HG03575 (cell line): Measurements from ENCODE around the gene ELP1.
"Not testable (repeated sequence)": the region's sequence is repeated elsewhere in the genome, so short reads cannot be mapped to it uniquely, and the experiment has no call there.

ENCODE experiments used
- ATAC-seq: cut with Tn5 transposase; IDR thresholded peaks from one replicate; pipeline ENCODE4 v1.9.1; 2021; ENCODE audit not compliant: unreplicated experiment, insufficient number of reproducible peaks, low FRiP score; ENCODE audit errors: extremely low read depth

Gene ELP1

DNA sequence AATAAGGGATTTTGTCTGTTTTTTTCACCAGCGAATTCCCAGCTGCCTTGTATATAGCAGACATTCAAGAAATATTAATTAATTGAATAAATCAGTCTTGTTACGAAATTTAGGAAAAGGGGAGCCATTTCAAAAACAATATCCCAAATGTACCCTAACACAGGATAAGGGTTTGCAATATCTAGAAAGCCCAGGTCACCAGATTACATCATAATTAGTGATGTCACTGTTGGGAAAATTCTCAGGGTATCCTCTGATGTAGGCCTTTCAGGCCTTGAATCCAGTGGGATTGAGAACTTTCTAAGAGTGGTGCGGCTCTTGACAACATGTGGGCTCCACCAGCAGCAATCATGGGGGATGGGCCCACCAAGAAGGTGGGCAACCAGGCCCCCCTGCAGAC is 71.9 kb downstream of the ELP1 start, which contains the start of gene ACTL7A:
Gene ACTL7A (plus strand): TSS at position 270 of the 400 bp plus-strand sequence. CDS start 57 bp downstream, at position 327.
- no peak for ATAC-seq

DNA sequence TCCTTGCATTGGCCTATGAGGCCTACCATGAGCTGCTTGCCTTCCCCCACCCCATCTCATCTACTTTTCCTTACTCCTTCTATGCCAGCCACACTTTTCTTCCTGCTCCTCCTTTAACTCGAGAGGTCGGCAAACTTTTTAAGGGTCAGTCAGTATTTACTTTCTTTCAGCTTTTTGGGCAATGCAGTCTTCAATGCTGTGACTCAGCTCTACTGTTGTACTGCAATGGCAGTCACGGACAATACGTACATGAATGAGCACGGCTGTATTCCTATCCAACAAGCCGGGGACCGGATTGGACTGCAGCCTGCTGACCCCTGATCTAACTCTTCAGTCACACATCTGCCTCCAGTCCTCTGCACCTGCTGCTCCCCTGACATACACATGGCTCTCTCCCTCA is 72.5 kb downstream of the ELP1 start:
- ATAC-seq: no peak

DNA sequence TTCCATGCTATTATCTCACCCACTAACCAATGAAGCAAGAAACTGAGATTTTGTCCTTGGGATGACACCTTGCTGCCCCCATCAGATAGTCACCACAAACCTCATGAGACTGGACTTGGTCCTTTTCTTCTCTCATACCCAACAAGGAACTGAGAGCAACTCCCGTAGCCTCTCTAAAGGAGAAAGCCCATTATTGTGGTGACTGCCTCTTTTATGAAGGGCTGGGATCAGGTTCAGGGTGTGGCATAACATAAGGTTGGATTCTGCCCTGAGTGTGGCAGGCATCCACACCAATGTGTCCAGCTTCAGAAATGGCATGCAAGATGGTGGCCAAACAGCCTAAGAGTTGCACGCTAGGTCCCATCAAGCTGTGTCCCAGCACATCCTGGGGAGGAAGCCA is 73.2 kb downstream of the ELP1 start:
- ATAC-seq: no peak

DNA sequence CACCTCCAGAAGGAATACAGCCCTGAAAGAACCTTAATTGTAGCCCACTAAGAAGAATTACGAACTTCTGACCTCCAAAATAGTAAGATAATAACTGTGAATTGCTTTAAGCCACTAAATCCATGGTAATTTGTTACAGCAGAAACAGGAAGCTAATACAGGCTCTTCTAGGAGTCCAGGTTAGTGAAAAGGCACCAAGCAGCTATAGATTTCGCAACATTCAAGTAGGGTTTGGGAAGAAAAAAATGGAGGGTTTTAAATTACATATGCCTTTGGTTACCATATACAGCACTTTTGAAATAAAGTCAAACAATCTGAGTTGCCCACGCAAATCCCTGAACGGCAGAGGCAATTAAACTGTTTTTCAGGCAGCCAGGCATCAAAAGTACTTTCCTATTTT is 73.6 kb downstream of the ELP1 start:
- ATAC-seq: no peak

DNA sequence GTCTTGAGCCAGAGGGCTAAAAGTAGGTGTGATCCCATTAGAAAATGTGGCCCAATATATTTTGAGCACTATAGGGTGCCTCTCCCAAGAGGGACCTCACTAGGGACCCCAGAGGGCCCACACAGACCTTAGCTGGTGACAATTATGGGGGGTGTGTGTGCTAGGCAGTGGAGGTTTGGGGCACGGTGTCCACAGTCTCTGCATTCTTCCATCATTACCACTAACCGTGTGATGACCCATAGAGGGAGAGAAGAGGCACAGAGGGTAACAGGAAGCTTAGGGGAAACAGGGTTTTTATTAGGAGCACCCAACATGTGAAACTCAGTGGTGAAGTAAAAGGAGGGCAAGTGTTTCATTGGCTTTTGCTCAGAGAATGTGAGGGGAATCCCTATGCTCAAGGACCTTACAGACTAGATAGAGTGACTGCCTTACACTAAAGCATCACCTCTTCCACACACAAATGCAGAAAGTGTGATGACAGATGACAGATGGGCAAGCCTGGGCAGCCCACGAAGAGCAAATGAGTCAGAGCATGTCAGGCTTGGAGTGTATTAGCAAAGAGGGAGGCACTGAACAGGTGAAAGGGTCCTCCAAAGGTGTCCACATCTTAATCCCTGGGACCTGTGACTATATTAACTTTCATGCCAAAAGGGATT is 74.3 kb downstream of the ELP1 start:
- ATAC-seq: peak; percentile 55

DNA sequence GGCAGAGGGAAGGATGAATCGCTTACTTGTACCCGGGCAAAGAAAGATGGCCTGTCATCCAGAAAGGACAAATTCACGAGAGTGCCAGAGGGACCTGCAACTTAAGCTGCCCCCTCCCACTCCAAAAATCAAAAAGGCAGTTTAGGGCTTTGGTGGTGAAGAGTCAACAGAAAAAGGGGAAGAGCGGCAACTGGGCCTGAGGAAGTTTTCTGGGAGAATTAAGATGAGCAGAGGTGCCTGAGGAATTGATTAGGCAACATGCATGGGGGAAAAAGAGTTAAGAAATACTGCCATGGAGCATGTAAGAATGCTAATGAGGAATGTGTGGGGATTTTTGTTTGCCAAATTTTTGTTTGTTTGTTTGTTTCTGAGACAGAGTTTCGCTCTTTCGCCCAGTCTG is 76.4 kb downstream of the ELP1 start:
- ATAC-seq: no peak

DNA sequence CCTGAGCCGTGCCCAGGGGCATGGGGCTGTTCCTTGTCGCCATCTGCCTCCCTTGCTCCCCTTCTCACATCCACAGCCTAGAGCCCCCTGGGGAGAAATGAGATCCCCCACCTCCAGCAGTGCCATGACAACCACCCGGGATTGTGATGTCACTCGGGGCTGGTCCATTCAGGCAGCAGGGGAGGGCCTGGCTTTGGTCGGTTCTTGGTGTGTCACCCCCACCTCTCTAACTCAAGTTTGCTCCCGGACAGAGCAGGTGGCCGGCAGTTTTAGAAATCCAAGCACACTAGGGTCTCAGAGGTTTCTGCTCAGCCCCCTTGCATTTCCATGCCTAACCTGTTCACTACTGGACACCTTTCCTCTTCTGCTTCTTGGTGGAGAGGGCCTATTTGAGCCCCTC is 78.0 kb downstream of the ELP1 start, which contains the start of gene ACTL7B:
Gene ACTL7B (minus strand): TSS at position 99 of the 400 bp plus-strand sequence. CDS start 56 bp downstream, at position 43.
- ATAC-seq: no peak

DNA sequence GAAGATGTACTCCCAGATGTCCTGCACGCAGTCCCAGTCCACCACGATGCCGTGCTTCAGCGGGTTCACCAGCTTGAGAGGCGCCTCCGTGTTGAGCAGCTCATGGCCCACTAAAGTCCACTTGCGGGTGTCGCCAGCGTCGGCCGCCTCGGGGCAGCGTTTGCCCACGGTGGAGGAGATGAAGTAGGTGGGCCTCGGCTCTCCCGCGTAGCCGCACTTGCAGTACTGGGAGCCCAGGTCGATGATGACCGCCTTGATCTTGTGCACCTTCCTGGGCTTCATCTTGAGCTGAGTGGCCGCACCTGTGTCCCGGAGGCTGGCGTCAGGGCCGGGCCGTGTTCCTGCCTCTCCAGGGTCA is 78.4 kb downstream of the ELP1 start:
- ATAC-seq: no peak

DNA sequence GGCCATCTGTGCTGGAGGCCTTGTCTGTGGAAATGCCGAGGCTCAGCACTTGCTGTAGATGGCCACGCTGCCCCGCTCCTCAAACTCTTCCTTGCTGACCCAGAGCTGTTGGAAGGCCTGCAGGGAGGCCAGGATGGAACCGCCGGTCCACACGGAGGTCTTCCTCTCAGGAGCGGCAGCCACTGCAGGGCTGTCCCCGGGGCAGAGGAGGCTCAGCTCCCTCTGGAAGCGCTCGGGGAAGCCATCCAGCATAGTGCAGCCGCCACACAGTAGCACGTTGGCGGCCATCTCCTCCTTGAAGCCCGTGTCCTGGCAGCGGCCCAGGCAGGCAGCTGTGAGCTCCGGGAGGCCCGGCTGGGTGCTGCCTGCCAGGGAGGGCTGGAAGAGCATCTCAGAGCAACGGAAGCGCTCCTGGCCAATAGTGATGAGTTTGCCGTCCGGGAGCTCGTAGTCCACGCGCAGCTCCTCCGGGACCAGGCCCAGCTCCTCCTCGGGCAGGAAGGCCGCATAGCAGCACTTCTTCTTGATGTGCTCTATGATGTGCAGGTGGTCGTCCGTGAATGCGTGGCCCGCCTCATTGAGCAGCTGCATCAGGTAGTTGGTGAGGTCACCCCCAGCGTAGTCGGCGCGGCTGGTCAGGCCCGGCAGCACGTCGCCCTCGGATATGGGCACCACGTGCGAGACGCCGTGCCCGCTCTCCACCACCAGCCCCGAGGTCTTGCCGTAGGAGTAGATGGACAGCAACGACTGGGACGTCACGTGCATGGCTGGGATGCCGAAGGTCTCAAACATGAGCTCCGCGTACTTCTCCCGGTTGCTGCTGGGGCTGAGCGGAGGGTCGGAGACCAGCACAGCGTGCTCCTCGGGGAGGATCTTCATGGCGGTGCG is 79.0 kb downstream of the ELP1 start:
- ATAC-seq: no peak

DNA sequence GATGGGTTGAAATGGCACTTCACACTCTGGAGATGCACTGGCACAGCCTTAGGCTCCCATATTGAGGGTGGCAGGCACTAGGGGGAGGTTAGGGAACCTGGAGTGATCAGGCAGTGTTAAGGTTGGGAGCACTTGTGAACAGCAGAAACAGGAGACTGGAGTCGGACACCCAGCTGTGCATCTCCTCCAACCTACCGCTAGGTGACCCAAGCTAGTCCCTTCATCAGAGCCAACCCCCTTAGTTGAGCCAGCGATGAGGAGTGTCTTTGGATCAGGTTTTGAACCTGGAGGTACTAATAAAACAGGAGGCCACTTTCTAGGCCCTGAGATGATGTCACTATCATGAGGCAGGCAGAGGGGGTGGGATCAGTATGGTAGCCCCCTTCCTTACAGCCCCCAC is 79.8 kb downstream of the ELP1 start:
- ATAC-seq: no peak

DNA sequence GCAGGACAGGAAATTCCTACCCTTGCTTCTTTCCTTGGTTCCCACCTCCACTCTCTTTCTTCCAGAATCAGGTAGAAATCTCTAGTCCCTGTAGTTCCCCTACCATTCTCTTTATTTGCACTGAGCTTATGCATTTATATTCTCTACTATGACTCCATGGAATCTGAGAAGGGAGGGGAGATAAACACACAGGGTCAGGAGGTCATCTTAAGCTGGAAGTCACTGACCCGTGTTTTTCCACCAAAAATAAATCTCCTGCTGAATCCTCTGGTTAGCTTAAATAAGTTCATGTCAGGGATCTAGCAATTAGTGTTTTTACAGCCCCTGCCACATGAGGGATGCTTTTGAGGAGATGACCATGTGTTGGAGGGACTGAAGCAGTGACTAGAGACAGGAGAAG is 81.8 kb downstream of the ELP1 start:
- no peak for ATAC-seq

DNA sequence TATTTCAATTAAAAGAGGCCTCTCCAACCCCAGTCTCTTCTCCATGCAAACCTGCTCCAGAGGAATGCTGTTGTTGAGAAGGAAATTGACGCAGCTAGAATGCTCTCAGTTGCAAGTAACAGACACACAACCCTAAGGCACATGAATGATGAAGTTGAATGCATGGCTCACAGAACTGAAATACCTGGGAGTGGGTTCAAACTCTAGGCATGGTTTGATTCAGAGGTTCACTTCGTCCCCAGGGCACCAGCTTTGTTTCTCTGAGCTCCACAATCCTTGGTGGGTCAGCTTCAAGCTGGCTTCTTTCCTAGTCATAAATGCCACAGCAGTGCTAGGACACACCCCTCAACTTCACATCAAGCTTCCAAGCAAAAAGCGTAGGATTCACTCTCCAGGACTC is 82.8 kb downstream of the ELP1 start:
- ATAC-seq: no peak

DNA sequence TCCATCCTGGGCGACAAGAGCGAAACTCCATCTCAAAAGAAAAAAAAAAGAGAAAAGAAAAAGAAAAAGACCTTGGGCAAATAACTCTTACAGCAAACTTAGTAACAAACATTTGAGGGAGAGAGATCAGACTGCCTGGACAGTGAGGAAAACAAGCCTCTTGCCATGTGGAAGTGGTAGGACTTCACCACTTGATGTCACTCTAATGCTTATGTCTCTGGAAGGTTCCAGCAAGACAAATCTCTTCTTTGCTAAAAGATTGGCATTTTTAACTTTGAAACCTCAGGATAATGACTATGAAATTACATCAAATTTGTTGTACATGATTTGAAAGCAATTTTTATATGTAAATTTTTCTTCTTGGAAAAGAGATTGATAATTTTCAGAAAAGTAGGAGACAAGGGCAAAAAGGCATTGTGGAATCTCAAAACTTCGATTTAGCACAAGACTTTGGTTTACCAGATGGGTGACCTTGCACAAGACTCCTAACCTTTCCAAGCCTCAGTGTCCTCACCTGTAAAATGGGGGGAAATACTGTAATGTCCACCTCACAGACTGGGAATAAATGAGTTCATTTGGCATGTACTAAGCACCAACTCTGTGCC is 83.5 kb downstream of the ELP1 start:
- ATAC-seq: no peak

DNA sequence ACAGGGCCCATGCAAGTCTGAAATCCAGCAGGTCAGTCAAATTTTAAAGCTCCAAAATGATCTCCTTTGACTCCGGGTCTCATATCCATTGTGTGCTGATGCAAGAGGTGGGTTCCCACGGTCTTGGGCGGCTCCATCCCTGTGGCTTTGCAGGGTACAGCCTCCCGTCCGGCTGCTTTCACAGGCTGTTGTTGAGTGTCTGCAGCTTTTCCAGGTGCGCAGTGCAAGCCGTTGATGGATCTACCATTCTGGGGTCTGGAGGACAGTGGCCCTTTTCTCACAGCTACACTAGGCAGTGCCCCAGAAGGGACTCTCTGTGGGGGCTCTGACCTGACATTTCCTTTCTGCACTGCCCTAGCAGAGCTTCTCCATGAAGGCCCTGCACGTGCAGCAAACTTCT is 85.6 kb downstream of the ELP1 start:
- ATAC-seq: not testable (repeated sequence)

DNA sequence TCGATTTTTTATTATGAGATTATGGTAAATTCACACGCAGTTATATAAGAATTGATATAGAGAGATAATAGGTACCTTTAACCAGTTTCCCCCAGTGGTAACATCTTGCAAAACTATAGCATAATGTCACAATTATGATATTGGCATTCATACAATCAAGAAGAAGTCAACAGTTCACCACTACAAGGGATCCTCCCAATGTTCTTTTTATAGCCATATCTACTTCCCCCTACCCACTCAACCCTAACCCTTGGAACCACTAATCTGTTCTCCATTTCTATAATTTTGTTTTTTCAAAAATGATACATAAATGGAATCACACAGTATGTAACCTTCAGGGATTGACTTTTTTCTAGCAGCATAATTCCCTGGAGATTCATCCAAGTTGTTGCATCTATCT is 88.0 kb downstream of the ELP1 start:
- no peak for ATAC-seq

DNA sequence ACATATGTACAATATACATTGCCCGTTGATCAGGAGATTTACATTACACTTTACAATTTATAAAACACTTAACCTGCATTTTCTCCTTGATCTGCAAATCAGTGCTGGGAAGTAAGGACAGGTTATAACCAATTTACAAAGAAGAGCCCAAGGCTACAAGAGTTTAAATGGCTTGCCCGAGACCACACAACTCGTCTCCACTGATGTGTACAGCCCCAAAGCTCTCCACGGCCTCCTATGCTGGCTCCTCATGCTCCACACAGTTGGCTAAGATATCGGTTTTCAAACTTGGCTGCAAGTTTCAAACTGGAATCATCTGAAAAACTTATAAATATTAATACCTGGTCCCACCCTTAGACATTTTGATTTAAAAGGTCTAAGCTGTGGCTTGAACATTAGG is 88.4 kb downstream of the ELP1 start:
- ATAC-seq: no peak

DNA sequence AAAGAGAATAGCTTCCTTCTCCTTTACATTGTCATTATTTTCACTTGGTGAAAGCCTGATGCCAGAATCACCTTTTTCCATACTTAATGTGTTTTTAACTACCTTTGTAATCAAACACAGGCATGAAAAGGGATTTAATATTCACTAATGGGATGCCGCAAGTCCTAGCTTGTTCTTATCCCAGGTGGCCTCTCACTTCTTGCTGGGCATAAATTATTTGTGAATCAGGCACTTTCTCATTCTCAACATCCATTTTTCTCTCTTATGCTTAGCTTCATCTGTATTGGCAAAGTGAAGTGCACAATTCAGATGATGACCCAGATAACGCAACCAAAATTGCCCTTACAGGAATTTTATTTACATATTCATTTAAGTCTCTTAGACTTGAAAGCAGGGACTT is 89.1 kb downstream of the ELP1 start:
- ATAC-seq: no peak

DNA sequence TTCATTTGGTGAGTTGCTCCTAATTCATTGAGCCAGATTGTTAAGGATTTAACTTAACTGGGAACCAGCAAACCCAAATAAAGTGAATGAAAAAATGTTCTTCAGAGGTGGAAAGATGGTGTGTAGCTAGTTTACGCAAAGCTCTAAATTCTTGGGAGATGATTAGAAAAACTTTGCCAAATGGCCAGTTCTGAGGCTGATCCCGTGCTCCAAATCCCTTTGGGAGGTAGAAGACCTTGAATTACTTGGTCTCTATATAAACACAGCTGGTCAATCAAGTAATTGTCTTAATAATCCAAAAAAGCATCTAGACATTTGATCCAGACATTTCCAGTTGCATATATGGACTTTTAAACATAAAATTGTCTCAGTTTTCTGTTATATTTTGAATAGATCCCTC is 89.5 kb downstream of the ELP1 start:
- no peak for ATAC-seq

DNA sequence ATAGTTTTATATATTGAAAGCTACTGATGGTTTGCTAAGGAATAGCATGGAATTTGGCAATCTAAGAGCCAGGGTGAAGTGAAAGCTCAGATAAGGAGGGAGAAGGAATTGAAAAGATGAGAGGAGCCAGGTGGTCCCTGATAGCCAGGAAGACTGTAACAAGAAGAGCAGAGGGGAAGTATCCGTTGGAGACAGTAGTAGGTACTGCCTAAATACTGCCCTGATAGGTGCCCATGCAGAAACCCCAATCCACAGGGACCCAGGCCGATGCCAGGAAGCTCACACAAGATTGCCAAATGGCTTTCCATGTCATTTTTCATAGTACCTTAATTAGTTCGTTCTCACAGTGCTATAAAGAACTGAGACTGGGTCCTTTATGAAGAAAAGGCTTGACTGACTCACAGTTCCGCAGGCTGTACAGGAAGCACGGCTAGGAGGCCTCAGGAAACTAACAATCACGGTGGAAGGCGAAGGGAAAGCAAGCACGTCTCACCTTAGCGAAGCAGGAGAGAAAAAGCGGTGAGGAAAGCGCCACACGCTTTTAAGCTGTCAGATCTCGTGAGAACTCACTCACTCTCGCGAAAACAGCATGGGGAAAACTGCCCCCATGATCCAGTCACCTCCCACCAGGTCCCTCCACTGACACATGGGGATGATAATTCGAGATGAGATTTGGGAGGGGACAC is 91.2 kb downstream of the ELP1 start:
- ATAC-seq: no peak
